Dendritic cell treated with granulocyte-macrophage colony-stimulating factor and Interleukin-4, amounts not matched to agents 40 ng/mL and 50 ng/mL, for 4 days (primary cell): ENCODE results near the gene PEX1.
"Not testable (repeated sequence)": the region's sequence is repeated elsewhere in the genome, so short reads cannot be mapped to it uniquely, and the experiment has no call there.

Experiments used
- H3K27ac Mint-ChIP-seq: one replicate; pipeline ENCODE4 v1.8.0; 2022; ENCODE audit warnings: mild to moderate bottlenecking, mixed read lengths
- H3K27me3 Mint-ChIP-seq: one replicate; pipeline ENCODE4 v1.8.0; 2022; ENCODE audit warnings: mild to moderate bottlenecking, mixed read lengths
- H3K36me3 Mint-ChIP-seq: one replicate; pipeline ENCODE4 v1.8.0; 2022; ENCODE audit warnings: low read depth, mixed read lengths
- H3K4me1 Mint-ChIP-seq: one replicate; pipeline ENCODE4 v1.8.0; 2022; ENCODE audit warnings: low read depth, mixed read lengths
- H3K4me3 Mint-ChIP-seq: one replicate; pipeline ENCODE4 v1.8.0; 2022; ENCODE audit warnings: mild to moderate bottlenecking, moderate library complexity, mixed read lengths
- H3K9me3 Mint-ChIP-seq: one replicate; pipeline ENCODE4 v1.8.0; 2022; ENCODE audit warnings: mixed read lengths
- intact Hi-C: fragments of 100-400 bp; cut with micrococcal nuclease; formaldehyde crosslinking; loops from one replicate; pipeline ENCODE4 v1.15.0; 2022

The PEX1 gene

DNA sequence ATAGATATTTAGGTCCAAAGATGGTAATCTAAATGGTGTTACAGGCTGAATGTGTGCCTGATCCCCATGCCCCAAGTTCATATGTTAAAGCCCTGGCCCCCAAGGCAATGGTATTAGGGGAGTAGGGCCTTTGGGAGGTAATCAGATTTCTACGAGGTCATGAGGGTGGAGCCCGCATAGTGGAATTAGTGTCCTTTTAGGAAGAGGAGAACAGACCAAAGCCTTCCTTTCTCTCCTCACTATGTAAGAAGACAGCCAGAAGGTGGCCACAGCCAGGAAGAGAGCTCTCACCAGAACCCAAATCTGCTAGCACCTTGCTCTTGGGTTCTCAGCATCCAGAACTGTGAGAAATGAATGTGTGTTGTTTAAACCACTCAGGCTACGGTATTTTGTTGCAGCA is 65.8 kb downstream of the PEX1 start:
- Mint-ChIP-seq H3K4me3 (no peak overlapping the region), H3K36me3 (peaks cover 39% of the 10 kb centered on the region), H3K9me3 (peaks cover 2% of the 10 kb centered on the region), H3K4me1 (no peaks in the 10 kb centered on the region), H3K27ac (no peak overlapping the region), H3K27me3 (no peaks in the 10 kb centered on the region)
- intact Hi-C loops = no loop called here

DNA sequence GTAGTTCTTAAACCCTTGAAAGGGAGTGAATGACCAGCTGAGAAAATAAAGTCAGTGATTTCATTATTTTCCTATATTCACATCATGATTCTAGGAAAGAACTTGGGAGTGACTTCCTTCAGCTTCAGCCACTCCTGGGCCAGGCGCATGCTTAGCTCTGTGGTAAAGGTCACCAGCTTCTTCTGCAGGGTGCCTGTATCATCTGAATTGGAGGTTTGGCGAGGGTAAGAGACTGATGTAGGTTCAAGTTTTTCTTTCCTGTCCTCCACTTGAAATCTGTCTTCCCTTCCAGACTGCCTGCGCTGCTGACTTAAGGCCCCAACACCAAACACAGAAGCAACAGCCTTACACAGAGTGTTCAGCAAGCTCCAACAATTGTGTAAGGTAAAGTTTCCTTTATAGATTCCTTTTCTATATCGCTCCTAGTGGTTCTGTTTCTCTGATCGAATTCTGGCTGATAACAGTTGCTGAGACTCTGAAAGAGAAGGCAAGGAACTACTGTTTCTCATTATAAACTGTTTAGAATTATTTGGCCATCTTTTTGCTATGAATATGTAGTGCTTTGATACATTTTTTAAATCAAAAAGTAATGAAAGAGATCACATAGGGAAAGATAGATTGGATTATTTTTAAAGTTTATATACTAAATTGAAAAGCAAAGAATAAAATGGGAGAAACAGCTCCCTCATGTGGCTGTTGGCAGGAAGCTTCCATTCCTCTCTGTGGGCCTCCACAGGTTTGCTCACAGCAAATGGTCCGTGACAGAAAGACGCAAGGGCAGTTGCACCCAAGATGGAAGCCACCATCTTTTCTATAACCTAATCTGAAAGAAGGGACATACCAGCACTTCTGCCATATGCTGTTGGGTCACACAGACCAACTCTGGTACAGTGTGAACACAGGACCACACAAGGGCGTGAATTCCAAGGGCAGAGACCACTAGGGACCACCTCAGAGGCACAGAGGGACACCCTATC is 67.0 kb downstream of the PEX1 start:
- intact Hi-C loops = no loop called here
- H3K27ac Mint-ChIP-seq = no peak overlapping the region
- no peaks in the 10 kb centered on the region for H3K4me1 Mint-ChIP-seq
- no peaks in the 10 kb centered on the region for H3K27me3 Mint-ChIP-seq
- H3K36me3 Mint-ChIP-seq = peaks cover 41% of the 10 kb centered on the region
- no peak overlapping the region for H3K4me3 Mint-ChIP-seq
- no peaks in the 10 kb centered on the region for H3K9me3 Mint-ChIP-seq

DNA sequence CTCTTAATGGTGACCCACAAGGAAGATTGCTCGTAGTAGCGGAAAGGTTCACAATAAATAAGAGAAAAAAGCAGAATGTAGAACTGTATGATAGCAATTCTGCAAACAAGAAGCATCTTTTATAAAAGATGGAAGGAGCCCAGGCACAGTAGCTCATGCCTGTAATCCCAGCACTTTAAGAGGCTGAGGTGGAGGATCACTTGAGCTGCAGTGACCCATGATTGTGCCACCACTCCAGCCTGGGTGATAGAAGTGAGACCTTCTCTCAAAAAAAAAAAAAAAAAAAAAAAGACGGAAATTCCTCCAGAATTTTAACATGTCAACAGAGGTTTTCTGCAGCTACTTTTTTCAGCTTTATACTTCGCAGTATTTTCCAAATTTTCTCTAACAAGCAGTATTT is 67.8 kb downstream of the PEX1 start:
- no peak overlapping the region for H3K4me3 Mint-ChIP-seq
- H3K27ac Mint-ChIP-seq = no peak overlapping the region
- no peaks in the 10 kb centered on the region for H3K4me1 Mint-ChIP-seq
- no peaks in the 10 kb centered on the region for H3K27me3 Mint-ChIP-seq
- no peaks in the 10 kb centered on the region for H3K9me3 Mint-ChIP-seq
- intact Hi-C loops = no loop called here
- peaks cover 40% of the 10 kb centered on the region for H3K36me3 Mint-ChIP-seq

DNA sequence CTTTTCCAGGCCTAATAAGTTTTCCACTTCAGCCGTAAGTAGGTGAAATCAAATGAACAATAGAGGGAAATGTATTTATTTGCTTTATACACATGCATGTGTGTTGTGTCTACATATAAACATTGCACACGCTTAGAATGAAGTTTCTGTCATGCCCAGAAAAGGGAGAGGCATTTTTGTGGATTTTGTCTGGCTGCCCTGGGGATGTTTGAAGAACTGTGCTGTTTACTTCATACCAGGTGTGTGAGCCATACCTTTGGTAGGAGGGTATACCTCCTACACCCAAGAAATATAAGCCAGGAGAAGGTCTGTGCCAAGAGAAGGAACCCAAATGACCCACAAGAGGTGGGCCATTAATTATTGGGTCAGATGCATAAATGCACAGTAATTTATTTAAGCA is 68.2 kb downstream of the PEX1 start:
- Mint-ChIP-seq H3K4me3 (no peak overlapping the region), H3K9me3 (no peaks in the 10 kb centered on the region), H3K36me3 (peaks cover 39% of the 10 kb centered on the region), H3K4me1 (no peaks in the 10 kb centered on the region), H3K27ac (no peak overlapping the region), H3K27me3 (no peaks in the 10 kb centered on the region)
- intact Hi-C loops = no loop called here

DNA sequence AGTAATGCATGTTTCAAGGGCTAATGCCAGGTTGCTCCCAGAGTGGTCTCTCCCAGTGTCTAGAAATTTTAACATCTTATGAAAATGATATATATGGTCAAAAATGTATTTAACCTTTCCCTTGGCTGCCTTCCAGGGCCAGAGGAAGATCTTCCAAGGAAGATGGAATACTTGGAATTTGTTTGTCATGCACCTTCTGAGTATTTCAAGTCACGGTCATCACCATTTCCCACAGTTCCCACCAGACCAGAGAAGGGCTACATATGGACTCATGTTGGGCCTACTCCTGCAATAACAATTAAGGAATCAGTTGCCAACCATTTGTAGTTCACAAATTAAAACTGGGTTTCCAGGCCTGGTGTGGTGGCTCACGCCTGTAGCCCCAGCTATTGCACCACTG is 72.1 kb downstream of the PEX1 start:
- Mint-ChIP-seq H3K27ac (no peak overlapping the region), H3K36me3 (peaks cover 52% of the 10 kb centered on the region), H3K4me1 (peaks cover 6% of the 10 kb centered on the region), H3K9me3 (no peaks in the 10 kb centered on the region), H3K27me3 (no peaks in the 10 kb centered on the region), H3K4me3 (no peak overlapping the region)
- intact Hi-C loops = loop anchor here (10.0 kb wide), 1 partner anchor 599 kb away; no protein-coding TSS in a partner anchor

DNA sequence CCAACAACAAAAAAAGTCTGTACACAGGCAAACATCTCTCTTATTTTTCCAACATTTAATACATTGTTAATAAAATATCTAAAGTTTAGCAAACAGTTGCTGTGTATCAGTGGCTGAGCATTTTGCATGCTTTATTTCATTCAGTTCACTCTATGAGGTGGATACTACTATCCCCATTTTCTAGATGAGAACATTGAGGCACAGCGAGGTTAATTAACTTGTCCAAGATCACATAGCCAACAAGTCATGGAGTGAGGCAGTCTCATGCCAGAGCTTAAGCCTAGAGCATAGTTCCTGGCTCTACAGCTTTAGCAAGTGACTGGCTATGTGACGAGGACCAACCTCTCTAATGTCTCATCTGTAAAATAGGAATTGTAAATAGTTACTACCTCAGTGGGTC is 76.7 kb downstream of the PEX1 start:
- no peaks in the 10 kb centered on the region for H3K9me3 Mint-ChIP-seq
- peaks cover 12% of the 10 kb centered on the region for H3K4me1 Mint-ChIP-seq
- no peaks in the 10 kb centered on the region for H3K27me3 Mint-ChIP-seq
- H3K36me3 Mint-ChIP-seq = peaks cover 60% of the 10 kb centered on the region
- intact Hi-C loops = loop anchor here (10.0 kb wide), 1 partner anchor 603 kb away; no protein-coding TSS in a partner anchor
- H3K4me3 Mint-ChIP-seq = no peak overlapping the region
- H3K27ac Mint-ChIP-seq = no peak overlapping the region

DNA sequence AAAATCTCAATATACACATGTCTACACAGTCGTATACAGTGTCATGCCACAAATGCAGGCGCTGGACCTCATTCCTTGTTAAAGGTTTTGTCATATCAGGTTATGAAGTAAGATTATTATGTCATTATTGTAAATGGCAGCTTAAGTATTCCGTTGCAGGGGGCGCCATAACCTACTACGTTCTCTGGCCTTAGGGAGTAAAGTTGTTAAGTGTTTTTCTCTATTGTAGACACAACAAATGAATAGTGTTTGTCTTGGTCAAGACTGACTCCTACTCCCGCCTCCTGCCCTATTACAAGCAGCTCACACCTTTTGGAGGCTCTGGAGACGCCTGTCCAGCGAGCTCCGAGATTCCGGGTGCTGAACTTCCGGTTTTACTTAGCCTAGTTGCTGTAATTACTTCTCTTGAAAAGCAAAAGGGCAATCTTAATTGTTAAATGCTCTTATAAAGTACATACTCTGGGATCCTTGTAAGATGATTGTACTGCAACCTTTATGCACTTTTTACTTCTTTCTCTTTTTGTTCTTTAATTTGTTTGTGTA is 80.0 kb downstream of the PEX1 start:
- H3K4me1 Mint-ChIP-seq = peaks cover 9% of the 10 kb centered on the region
- peak overlapping the region; percentile 88 for H3K27ac Mint-ChIP-seq
- H3K36me3 Mint-ChIP-seq = peaks cover 32% of the 10 kb centered on the region
- intact Hi-C loops = loop anchor here (1.0 to 5.0 kb wide), 5 partner anchors 79 to 616 kb away; partner anchors contain the start of genes CYP51A1, LRRD1, MTERF1 and PEX1
- H3K9me3 Mint-ChIP-seq = no peaks in the 10 kb centered on the region
- H3K4me3 Mint-ChIP-seq = peak overlapping the region; percentile 88
- no peaks in the 10 kb centered on the region for H3K27me3 Mint-ChIP-seq

DNA sequence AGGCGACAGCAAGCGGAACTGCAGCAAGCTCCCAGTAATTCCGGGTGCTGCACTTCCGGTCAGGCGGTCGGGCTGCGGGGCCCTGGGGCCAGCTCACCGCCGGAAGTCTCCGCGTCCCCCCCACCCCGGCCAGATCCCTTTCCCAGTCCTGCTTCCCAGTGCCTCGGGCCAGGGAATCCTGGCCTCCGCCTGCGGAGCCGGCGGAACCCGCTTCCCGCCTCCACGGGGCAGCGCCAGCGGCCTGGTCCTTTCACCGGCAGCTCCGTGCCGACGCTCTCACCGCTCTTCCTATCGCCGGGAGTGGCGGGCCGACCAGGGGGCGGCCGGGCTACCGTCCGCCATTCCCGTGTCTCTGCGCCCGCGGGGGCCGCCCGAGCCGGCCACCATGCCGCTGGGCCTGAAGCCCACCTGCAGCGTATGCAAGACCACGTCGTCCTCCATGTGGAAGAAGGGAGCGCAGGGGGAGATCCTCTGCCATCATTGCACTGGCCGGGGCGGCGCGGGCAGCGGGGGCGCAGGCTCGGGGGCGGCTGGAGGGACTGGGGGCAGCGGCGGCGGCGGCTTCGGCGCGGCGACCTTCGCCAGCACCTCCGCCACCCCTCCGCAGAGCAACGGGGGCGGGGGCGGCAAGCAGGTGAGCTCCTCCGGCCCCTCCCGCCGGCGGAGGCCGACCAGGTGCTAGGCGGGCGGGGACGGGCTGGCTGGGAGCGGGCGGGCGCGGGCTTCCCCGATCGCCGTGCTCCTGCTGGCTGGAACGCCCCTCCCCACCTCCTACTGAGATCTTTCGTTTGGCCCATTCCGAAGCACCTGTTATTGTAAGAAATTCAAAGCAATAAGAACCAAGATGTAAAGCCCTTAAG is 80.7 kb downstream of the PEX1 start, which contains the start of gene GATAD1:
TSS of gene GATAD1 (plus strand) at position 138 of the 860 bp plus-strand sequence. CDS start at position 386, 248 bp downstream.
- peaks cover 9% of the 10 kb centered on the region for H3K4me1 Mint-ChIP-seq
- peaks cover 4% of the 10 kb centered on the region for H3K9me3 Mint-ChIP-seq
- H3K4me3 Mint-ChIP-seq = peak within 1 kb of the TSS; percentile 88
- peaks cover 25% of the 10 kb centered on the region for H3K36me3 Mint-ChIP-seq
- intact Hi-C loops = loop anchor here (1.0 to 5.0 kb wide), 7 partner anchors 23 to 615 kb away; partner anchors contain the start of genes CYP51A1, LRRD1, MTERF1 and PEX1
- no peaks in the 10 kb centered on the region for H3K27me3 Mint-ChIP-seq
- H3K27ac Mint-ChIP-seq = peak within 1 kb of the TSS; percentile 88

DNA sequence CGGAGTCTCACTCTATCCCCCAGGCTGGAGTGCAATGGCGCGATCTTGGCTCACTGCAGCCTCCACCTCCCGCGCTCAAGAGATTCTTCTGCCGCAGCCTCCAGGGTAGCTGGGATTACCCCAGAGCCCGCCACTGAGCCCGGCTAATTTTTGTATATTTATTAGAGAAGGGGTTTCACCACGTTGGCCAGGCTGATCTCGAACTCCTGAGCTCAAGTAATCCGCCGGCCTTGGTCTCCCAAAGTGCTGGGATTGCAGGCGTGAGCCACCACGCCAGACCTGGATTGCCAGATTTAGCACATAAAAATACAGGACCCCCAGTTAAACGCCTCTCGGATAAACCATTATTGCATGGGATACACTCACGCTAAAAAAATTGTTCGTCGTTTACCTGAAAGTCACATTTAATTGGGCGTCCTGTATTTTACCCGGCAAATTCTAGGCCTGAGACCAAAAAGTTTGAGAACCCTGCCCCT is 81.4 kb downstream of the PEX1 start:
- Mint-ChIP-seq H3K9me3 (peaks cover 9% of the 10 kb centered on the region), H3K4me3 (peak overlapping the region; percentile 88), H3K36me3 (peaks cover 19% of the 10 kb centered on the region), H3K27me3 (no peaks in the 10 kb centered on the region), H3K27ac (peak overlapping the region; percentile 88), H3K4me1 (peaks cover 12% of the 10 kb centered on the region)
- intact Hi-C loops = loop anchor here (1.0 to 5.0 kb wide), 6 partner anchors 23 to 615 kb away; partner anchors contain the start of genes LRRD1, MTERF1, PEX1 and RBM48

DNA sequence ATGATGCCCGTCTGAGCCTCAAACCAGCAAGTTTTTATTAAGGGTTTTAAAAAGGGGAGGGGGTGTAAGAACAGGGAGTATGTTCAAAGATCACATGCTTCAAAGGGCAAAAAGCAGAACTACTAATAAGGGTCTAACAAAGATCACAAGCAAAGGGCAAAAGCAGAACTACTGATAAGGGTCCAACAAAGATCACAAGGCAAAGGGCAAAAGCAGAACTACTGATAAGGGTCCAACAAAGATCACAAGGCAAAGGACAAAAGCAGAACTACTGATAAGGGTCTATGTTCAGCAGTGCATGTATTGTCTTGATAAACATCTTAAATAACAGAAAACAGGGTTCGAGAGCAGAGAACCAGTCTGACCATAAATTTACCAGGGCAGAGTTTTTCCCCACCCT is 85.6 kb downstream of the PEX1 start:
- H3K4me1 Mint-ChIP-seq = not testable (repeated sequence)

DNA sequence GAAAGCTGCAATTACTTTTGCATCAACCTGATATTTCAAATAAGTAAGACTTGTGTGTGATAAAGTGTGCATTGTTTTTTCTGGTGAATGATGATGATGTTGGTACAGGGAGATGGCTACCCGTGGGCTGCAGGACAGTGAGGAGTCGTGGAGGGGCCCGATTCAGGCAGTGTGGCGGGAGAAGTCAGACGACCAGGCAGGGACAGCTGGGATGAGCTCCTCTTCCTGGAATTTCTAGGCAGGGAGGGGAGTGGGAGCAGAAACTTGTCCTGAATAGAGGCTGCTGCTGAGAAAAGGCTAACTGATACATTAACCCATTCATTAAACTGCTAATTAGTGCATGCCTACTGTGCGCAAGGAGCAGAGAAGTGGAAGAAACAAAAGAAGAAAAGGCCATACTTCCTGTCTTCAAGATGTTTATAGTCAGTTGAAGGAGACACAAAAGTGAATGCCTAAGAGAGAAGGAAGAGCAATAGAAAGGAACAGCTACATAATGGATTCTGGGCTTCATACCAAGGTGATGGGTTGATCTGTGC is 90.3 kb downstream of the PEX1 start:
- intact Hi-C loops = no loop called here
- no peak overlapping the region for H3K27ac Mint-ChIP-seq
- no peak overlapping the region for H3K4me3 Mint-ChIP-seq
- no peaks in the 10 kb centered on the region for H3K36me3 Mint-ChIP-seq
- no peaks in the 10 kb centered on the region for H3K27me3 Mint-ChIP-seq
- peaks cover 5% of the 10 kb centered on the region for H3K4me1 Mint-ChIP-seq
- peaks cover 9% of the 10 kb centered on the region for H3K9me3 Mint-ChIP-seq

More for the DNA sequence above, 85.6 kb downstream of the PEX1 start:
- H3K9me3 Mint-ChIP-seq, intact Hi-C loops, H3K4me3 Mint-ChIP-seq, H3K27me3 Mint-ChIP-seq, H3K36me3 Mint-ChIP-seq, H3K27ac Mint-ChIP-seq: not testable (repeated sequence)
